Chondrocyte (in vitro differentiated cells): ENCODE results near the gene NLRC5. TPM values are rescaled to one million over a fixed set of nuclear protein-coding genes. Genes with fewer than 3 reads are reported as not detected.
A peak's percentile ranks its signal among the peaks of the same experiment; 100 is the strongest.

Experiments
- DNase-seq: peaks from one replicate; pipeline ENCODE4 v3.0.0; 2021; ENCODE audit warnings: mixed read lengths, low spot score
- H3K27ac Mint-ChIP-seq: one replicate; pipeline ENCODE4 v1.8.0; 2021; ENCODE audit warnings: mild to moderate bottlenecking, moderate library complexity, mixed read lengths; ENCODE audit not compliant: unreplicated experiment
- H3K27me3 Mint-ChIP-seq: 2 replicates; pipeline ENCODE4 v1.8.0; 2021; ENCODE audit warnings: low read depth, mixed read lengths
- H3K36me3 Mint-ChIP-seq: 2 replicates; pipeline ENCODE4 v1.8.0; 2021; ENCODE audit warnings: low read depth, mixed read lengths
- H3K4me1 Mint-ChIP-seq: 2 replicates; pipeline ENCODE4 v1.8.0; 2021; ENCODE audit warnings: low read depth, mild to moderate bottlenecking, mixed read lengths
- H3K4me3 Mint-ChIP-seq: one replicate; pipeline ENCODE4 v1.8.0; 2021; ENCODE audit warnings: mild to moderate bottlenecking, moderate library complexity, mixed read lengths; ENCODE audit not compliant: unreplicated experiment
- H3K9me3 Mint-ChIP-seq: 2 replicates; pipeline ENCODE4 v1.8.0; 2021; ENCODE audit warnings: low read depth, mixed read lengths
- total RNA-seq: library from RNA; stranded (reverse); gene quantifications from 3 replicates; pipeline ENCODE4 v1.2.1, GENCODE V29; 2021
- TF ChIP-seq, protein P1 (sequence below): fragments of 200-600 bp; sonication (generic); IDR thresholded peaks from 2 replicates; pipeline ENCODE4 v1.5.0; 2021; ENCODE audit warnings: antibody characterized with exemption, mild to moderate bottlenecking, moderate library complexity

NLRC5 gene
- total RNA-seq, 1 donor from 2014 or later: 6.3 TPM

DNA sequence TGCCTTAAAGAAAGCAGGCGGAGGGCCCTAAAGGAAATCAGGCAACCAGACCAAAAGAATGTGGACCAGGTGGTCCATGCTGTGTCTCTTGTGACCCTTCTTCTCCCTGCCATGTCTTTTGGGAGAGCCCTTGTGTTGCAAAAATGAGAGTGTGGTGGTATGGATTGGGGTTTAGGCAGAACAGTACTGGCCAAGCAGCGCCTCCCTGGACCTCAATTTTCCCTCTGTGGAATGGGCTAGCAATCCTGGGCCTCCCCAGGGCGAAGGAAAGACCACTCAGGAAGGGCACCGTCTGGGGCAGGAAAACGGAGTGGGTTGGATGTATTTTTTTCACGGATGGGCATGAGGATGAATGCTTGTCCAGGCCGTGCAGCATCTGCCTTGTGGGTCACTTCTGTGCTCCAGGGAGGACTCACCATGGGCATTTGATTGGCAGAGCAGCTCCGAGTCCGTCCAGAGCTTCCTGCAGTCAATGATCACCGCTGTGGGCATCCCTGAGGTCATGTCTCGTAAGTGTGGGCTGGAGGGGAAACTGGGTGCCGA is 7.6 kb upstream of the NLRC5 start:
- no peak for DNase-seq
- TF ChIP-seq, protein P1, sequence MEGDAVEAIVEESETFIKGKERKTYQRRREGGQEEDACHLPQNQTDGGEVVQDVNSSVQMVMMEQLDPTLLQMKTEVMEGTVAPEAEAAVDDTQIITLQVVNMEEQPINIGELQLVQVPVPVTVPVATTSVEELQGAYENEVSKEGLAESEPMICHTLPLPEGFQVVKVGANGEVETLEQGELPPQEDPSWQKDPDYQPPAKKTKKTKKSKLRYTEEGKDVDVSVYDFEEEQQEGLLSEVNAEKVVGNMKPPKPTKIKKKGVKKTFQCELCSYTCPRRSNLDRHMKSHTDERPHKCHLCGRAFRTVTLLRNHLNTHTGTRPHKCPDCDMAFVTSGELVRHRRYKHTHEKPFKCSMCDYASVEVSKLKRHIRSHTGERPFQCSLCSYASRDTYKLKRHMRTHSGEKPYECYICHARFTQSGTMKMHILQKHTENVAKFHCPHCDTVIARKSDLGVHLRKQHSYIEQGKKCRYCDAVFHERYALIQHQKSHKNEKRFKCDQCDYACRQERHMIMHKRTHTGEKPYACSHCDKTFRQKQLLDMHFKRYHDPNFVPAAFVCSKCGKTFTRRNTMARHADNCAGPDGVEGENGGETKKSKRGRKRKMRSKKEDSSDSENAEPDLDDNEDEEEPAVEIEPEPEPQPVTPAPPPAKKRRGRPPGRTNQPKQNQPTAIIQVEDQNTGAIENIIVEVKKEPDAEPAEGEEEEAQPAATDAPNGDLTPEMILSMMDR: no peak
- Mint-ChIP-seq H3K36me3 (no peaks in the 10 kb centered on the region), H3K27ac (no peak overlapping the region), H3K9me3 (no peaks in the 10 kb centered on the region), H3K4me3 (no peak overlapping the region), H3K4me1 (peaks cover 13% of the 10 kb centered on the region), H3K27me3 (no peaks in the 10 kb centered on the region)

DNA sequence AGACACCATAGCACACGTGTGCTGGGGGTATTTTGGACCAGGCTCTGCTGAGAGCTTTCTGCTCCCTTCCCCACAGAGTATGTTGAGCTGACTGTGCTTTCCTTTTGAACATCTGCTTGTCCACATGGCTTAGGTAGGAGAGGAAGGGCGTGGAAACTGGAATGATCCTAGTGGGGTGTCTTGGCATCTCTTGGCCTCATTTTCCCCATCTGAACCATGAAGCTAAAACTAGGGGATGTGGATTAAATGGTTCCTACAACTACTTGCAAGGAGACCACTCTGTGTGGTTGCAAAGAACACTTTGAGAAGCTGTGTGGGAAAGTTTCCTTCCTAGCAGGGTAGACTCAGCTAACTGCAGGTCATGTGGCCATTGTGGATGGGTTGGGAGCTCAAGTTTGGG is 6.7 kb upstream of the NLRC5 start:
- TF ChIP-seq, protein P1: no peak
- Mint-ChIP-seq H3K27ac (no peak overlapping the region), H3K27me3 (no peaks in the 10 kb centered on the region), H3K36me3 (no peaks in the 10 kb centered on the region), H3K9me3 (no peaks in the 10 kb centered on the region), H3K4me3 (no peak overlapping the region), H3K4me1 (peaks cover 13% of the 10 kb centered on the region)
- no peak for DNase-seq

DNA sequence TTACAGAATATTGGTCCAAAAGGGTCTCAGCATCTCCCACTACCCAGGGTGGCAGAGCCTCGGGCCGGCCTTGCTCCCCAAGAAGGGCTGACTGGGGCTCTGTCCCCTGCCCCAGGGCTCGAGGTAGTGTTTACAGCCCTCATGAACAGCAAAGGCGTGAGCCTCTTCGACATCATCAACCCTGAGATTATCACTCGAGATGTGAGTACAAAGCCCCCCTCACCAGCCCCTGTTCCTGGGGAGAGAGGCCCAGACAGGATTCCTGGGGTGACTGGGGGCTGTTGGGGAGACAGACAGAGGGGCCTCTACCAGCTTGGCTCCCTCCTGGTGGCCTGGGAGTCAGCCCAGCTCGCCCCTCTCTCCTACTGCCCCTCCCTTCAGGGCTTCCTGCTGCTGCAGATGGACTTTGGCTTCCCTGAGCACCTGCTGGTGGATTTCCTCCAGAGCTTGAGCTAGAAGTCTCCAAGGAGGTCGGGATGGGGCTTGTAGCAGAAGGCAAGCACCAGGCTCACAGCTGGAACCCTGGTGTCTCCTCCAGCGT is 6.1 kb upstream of the NLRC5 start:
- Mint-ChIP-seq H3K9me3 (no peaks in the 10 kb centered on the region), H3K36me3 (no peaks in the 10 kb centered on the region), H3K27ac (no peak overlapping the region), H3K4me1 (peaks cover 13% of the 10 kb centered on the region), H3K27me3 (no peaks in the 10 kb centered on the region), H3K4me3 (no peak overlapping the region)
- TF ChIP-seq, protein P1: no peak
- DNase-seq: peak; percentile 58

DNA sequence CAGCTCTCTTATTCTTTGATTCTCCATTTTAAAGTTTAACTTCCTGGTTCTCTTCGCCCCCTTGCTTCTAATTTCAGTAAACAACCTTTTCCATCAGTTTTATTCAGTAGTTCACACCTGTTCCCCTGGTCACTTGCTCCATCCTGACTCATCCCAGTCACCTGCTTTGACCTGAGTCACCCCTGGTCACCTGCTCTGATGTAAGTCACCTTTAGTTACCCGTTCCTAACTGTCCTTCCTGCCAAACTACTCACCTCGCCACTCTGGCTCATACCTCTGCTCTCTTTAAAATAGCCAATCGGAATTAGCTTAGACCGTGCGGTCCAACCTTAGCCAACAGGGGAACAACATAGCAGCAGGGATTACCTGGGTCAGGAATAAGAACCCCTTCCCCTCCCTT is 4.7 kb upstream of the NLRC5 start:
- Mint-ChIP-seq H3K4me1 (peaks cover 23% of the 10 kb centered on the region), H3K4me3 (no peak overlapping the region), H3K36me3 (no peaks in the 10 kb centered on the region), H3K27ac (no peak overlapping the region), H3K27me3 (no peaks in the 10 kb centered on the region), H3K9me3 (no peaks in the 10 kb centered on the region)
- DNase-seq: peak; percentile 14
- TF ChIP-seq, protein P1: no peak

DNA sequence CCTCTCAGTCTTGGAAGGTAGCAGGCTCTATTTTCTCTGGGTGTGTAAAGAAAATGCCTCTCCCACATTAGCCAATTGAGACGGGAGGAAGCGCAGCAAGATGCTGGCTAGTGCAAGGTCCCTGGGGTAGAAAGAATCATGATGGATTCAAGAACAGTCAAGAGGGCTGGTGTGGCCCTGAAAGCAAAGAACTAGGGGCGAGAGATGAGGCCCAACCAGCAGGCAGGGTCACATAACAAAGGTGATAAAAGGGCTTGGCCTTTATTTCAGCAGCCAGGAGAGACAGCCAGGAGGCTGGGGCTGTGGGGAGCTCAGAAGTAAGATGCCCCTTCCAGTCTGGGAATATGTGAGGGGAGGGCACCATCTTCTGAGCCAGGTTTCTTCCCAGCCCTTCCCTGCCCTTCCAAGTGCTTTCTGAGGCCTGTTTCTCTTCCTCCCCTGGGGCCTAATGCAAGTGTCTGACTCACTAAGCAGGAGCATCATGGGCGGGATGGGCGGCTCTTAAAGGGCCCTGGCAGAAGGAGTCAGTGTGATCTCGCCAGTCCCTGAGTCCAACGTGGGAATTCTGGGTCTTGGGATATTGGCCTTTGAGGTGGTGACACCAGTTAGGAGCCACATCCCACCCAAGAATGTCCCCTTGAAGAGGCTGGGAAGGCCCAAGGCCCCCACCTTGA is 3.9 kb upstream of the NLRC5 start:
- H3K27ac Mint-ChIP-seq: peak overlapping the region; percentile 83
- H3K9me3 Mint-ChIP-seq: no peaks in the 10 kb centered on the region
- H3K27me3 Mint-ChIP-seq: no peaks in the 10 kb centered on the region
- TF ChIP-seq, protein P1: no peak
- DNase-seq: peak; percentile 89
- no peak overlapping the region for H3K4me3 Mint-ChIP-seq
- peaks cover 31% of the 10 kb centered on the region for H3K4me1 Mint-ChIP-seq
- H3K36me3 Mint-ChIP-seq: no peaks in the 10 kb centered on the region
